ENCODE results near the gene DTX3. TPM values are rescaled to one million over a fixed set of nuclear protein-coding genes. Genes with fewer than 3 reads are reported as not detected.
A peak's percentile ranks its signal among the peaks of the same experiment; 100 is the strongest.

DTX3 gene
- total RNA-seq, 1 experiment from 2014 or later, result 57.0 TPM

- TF ChIP-seq MLX (CRISPR knock-in tag; IDR thresholded peaks at IDR 0.05) (no peak), ZBTB43 (CRISPR knock-in tag; IDR thresholded peaks at IDR 0.05) (no peak), MXD4 (CRISPR knock-in tag; IDR thresholded peaks at IDR 0.05; ENCODE audit: borderline replicate concordance) (no peak), KAT7 (CRISPR knock-in tag; IDR thresholded peaks at IDR 0.05; ENCODE audit: borderline replicate concordance) (no peak), SMAD4 (CRISPR knock-in tag; IDR thresholded peaks at IDR 0.05) (no peak)
Measured at GRCh38 chr12:57591782-57592325, 12.8 kb upstream of the DTX3 start (continued).

- H3K4me3 Mint-ChIP-seq, result peak overlapping the region; percentile 89
- H3K9me3 Mint-ChIP-seq, result no peaks in the 10 kb centered on the region
- CTCF ChIA-PET, result interaction anchor here (1.0 to 4.7 kb wide), 6 partner anchors 9 to 143 kb away, joined by 4 to 22 read pairs (median 10); no protein-coding TSS in a partner anchor
- peaks cover 3% of the 10 kb centered on the region; the same call in 1 of the 2 replicates for H3K27me3 Mint-ChIP-seq (ENCODE audit: low read depth)
- DNase-seq (ENCODE audit: low spot score), result no peak
- no peak for TF ChIP-seq FOXK1 (CRISPR knock-in tag; IDR thresholded peaks at IDR 0.05)
- H3K27ac Mint-ChIP-seq, result no peak overlapping the region
- POLR2A ChIA-PET, result no interaction called here
- ATAC-seq, result no peak
- H3K4me1 Mint-ChIP-seq, result peaks cover 14% of the 10 kb centered on the region
- H3K36me3 Mint-ChIP-seq, result peaks cover 9% of the 10 kb centered on the region
Measured at GRCh38 chr12:57592551-57593165, 12.0 kb upstream of the DTX3 start.

DNA sequence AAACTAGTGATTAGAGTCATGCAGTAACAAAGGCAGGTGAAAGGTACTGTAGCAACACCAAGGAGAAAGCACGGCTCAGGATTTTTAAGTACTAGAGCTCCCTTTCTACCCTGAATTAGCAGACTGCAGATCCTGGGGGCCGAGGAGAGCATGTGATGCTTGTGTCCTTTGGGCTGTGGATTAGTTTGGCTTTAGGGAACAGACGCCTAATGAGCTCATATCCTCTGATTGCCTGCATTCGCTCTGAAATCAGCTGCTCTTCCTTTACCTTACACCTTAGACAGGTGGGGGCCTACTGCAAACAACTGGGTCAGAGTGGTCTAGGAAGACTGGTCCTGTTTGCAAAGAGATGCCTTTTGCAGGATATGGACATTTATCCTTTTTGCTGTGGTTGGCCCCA, 11.4 kb upstream of the DTX3 start:
- Mint-ChIP-seq H3K36me3 (peaks cover 11% of the 10 kb centered on the region), H3K4me3 (no peak overlapping the region), H3K4me1 (peaks cover 14% of the 10 kb centered on the region), H3K27ac (no peak overlapping the region), H3K9me3 (no peaks in the 10 kb centered on the region), H3K27me3 (ENCODE audit: low read depth) (peaks cover 3% of the 10 kb centered on the region; the same call in 1 of the 2 replicates)
- ChIA-PET POLR2A (no interaction called here), CTCF (interaction anchor here (0.6 to 4.7 kb wide), 5 partner anchors 9 to 149 kb away, joined by 4 to 22 read pairs (median 7); no protein-coding TSS in a partner anchor)
- DNase-seq (ENCODE audit: low spot score), result no peak
- TF ChIP-seq, protein P1, sequence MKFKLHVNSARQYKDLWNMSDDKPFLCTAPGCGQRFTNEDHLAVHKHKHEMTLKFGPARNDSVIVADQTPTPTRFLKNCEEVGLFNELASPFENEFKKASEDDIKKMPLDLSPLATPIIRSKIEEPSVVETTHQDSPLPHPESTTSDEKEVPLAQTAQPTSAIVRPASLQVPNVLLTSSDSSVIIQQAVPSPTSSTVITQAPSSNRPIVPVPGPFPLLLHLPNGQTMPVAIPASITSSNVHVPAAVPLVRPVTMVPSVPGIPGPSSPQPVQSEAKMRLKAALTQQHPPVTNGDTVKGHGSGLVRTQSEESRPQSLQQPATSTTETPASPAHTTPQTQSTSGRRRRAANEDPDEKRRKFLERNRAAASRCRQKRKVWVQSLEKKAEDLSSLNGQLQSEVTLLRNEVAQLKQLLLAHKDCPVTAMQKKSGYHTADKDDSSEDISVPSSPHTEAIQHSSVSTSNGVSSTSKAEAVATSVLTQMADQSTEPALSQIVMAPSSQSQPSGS (CRISPR knock-in tag; IDR thresholded peaks at IDR 0.05; ENCODE audit: borderline replicate concordance, low read depth), result no peak
- no peak for TF ChIP-seq TEAD1 (CRISPR knock-in tag; IDR thresholded peaks at IDR 0.05)
- no peak for TF ChIP-seq TP53 (CRISPR knock-in tag; IDR thresholded peaks at IDR 0.05)
- TF ChIP-seq ELF4 (CRISPR knock-in tag; IDR thresholded peaks at IDR 0.05; ENCODE audit: low read depth), result no peak
- TF ChIP-seq ZNF317 (CRISPR knock-in tag; IDR thresholded peaks at IDR 0.05; ENCODE audit: borderline replicate concordance, low read depth), result no peak
- TF ChIP-seq SP1 (CRISPR knock-in tag; conservative IDR thresholded peaks at IDR 0.05), result no peak
- TF ChIP-seq FOXP4 (CRISPR knock-in tag; IDR thresholded peaks at IDR 0.05), result no peak
- TF ChIP-seq, protein P2, sequence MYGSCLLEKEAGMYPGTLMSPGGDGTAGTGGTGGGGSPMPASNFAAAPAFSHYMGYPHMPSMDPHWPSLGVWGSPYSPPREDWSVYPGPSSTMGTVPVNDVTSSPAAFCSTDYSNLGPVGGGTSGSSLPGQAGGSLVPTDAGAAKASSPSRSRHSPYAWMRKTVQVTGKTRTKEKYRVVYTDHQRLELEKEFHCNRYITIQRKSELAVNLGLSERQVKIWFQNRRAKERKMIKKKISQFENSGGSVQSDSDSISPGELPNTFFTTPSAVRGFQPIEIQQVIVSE (CRISPR knock-in tag; IDR thresholded peaks at IDR 0.05; ENCODE audit: borderline replicate concordance), result no peak
- no peak for TF ChIP-seq STAT6 (CRISPR knock-in tag; conservative IDR thresholded peaks at IDR 0.05; ENCODE audit: low read depth)
- no peak for TF ChIP-seq SMAD3 (CRISPR knock-in tag; IDR thresholded peaks at IDR 0.05; ENCODE audit: borderline replicate concordance)
- TF ChIP-seq, protein P3, sequence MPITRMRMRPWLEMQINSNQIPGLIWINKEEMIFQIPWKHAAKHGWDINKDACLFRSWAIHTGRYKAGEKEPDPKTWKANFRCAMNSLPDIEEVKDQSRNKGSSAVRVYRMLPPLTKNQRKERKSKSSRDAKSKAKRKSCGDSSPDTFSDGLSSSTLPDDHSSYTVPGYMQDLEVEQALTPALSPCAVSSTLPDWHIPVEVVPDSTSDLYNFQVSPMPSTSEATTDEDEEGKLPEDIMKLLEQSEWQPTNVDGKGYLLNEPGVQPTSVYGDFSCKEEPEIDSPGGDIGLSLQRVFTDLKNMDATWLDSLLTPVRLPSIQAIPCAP (CRISPR knock-in tag; IDR thresholded peaks at IDR 0.05), result no peak
- ATAC-seq, result no peak
